Stimulated activated CD8-positive, alpha-beta memory T cell treated with anti-CD3 and anti-CD28 coated beads, Interleukin-2, amount 100 ng/mL, for 1 hour (primary cell): ENCODE results near the gene SCP2.

Source experiments
- DNase-seq, 2 donors: peaks; one replicate each; pipeline ENCODE4 v3.0.0-alpha.2; 2020; ENCODE audit warnings: low read depth in 2 of 2

SCP2 gene

GRCh38 chr1:52927212-52928014 lies at the start of gene SCP2:
Gene SCP2 (plus strand): TSS chr1:52927276. CDS start chr1:52927397, 121 bp downstream.
- DNase-seq: peak; percentile 66 to 67

- DNase-seq: no peak
Measured at GRCh38 chr1:52877554-52877953, 49.5 kb upstream of the SCP2 start.

GRCh38 chr1:52880206-52880605 lies 46.9 kb upstream of the SCP2 start:
- DNase-seq: no peak

- no peak for DNase-seq
Measured at GRCh38 chr1:52887483-52887882, 39.6 kb upstream of the SCP2 start.

- no peak for DNase-seq
Measured at GRCh38 chr1:52892424-52893215, 34.5 kb upstream of the SCP2 start.

GRCh38 chr1:52899445-52899894 lies 27.6 kb upstream of the SCP2 start:
- DNase-seq: no peak

- no peak for DNase-seq
Measured at GRCh38 chr1:52900402-52900801, 26.7 kb upstream of the SCP2 start.

GRCh38 chr1:52901384-52901783 lies 25.7 kb upstream of the SCP2 start:
- DNase-seq: no peak

- no peak for DNase-seq
Measured at GRCh38 chr1:52904208-52904926, 22.7 kb upstream of the SCP2 start.

- DNase-seq: no peak
Measured at GRCh38 chr1:52904927-52905698, 22.0 kb upstream of the SCP2 start.

- no peak for DNase-seq
Measured at GRCh38 chr1:52906135-52906603, 20.9 kb upstream of the SCP2 start.

GRCh38 chr1:52907068-52907811 lies 19.8 kb upstream of the SCP2 start:
- no peak for DNase-seq

- no peak for DNase-seq
Measured at GRCh38 chr1:52907812-52908153, 19.3 kb upstream of the SCP2 start.

- DNase-seq: no peak
Measured at GRCh38 chr1:52911541-52911940, 15.5 kb upstream of the SCP2 start.

- DNase-seq: no peak
Measured at GRCh38 chr1:52913014-52913413, 14.1 kb upstream of the SCP2 start.

- DNase-seq: no peak
Measured at GRCh38 chr1:52913537-52913936, 13.5 kb upstream of the SCP2 start.

GRCh38 chr1:52914463-52914862 lies 12.6 kb upstream of the SCP2 start:
- no peak for DNase-seq

GRCh38 chr1:52915211-52915854 lies 11.7 kb upstream of the SCP2 start:
- no peak for DNase-seq

- no peak for DNase-seq
Measured at GRCh38 chr1:52915855-52916220, 11.2 kb upstream of the SCP2 start.

- DNase-seq: no peak
Measured at GRCh38 chr1:52916241-52916975, 10.7 kb upstream of the SCP2 start.
